ENCODE results near the gene SRSF9.

DNA sequence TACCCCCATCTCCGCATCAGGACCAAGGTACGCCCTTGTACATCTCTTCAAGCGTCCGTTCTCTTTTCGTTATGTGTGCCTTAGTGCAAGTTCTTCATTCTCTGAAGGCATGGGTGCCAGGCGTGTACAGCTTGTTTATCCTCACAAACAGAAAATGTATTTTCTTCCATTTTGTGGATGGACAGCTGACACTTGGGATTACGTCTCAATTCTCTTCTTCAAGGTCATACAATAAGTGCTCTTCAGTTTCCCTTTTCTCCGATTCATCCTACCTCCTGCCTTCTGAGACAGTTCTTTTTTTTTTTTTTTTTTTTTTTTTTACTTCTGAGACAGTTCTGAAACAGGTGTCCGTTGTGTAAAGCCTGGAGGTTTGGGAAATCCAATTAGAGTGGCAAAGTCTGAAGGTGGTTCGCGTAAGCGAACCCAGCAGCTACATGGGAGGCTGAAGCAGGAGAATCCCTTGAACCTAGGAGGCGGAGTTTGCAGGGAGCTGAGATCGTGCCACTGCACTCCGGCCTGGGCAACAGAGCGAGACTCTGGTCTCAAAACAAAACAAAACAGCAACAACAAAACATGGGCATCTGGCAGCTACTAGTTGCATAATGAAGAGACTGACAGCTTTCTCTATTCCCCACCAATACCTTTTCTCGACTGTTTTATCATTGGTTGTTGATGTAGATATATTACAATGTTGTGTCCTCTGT is 30.9 kb downstream of the SRSF9 start:
- TF ChIP-seq CTCF (IDR thresholded peaks at IDR 0.05; ENCODE audit: low read depth, low read length), result no peak
- TF ChIP-seq EZH2phosphoT487 (IDR thresholded peaks at IDR 0.05; ENCODE audit: low read depth), result no peak
